RPMI7951 (cell line): Measurements from ENCODE around the gene SLC15A1. TPM values are rescaled to one million over a fixed set of nuclear protein-coding genes. Genes with fewer than 3 reads are reported as not detected.
"Not testable (repeated sequence)": the region's sequence is repeated elsewhere in the genome, so short reads cannot be mapped to it uniquely, and the experiment has no call there.

Experiments
- DNase-seq: peaks from one replicate; pipeline ENCODE4 v3.0.0-alpha.2; 2012; ENCODE audit warnings: low read depth
- total RNA-seq: library from RNA; depleted of rRNA; stranded (reverse); fragments of >200 nt; shearing (Covaris generic); gene quantifications from 2 replicates; pipeline ENCODE4 v1.2.3, GENCODE V29; 2014; rRNA removed

The SLC15A1 gene
- total RNA-seq, 1 experiment from 2014 or later = under 0.01 TPM

DNA sequence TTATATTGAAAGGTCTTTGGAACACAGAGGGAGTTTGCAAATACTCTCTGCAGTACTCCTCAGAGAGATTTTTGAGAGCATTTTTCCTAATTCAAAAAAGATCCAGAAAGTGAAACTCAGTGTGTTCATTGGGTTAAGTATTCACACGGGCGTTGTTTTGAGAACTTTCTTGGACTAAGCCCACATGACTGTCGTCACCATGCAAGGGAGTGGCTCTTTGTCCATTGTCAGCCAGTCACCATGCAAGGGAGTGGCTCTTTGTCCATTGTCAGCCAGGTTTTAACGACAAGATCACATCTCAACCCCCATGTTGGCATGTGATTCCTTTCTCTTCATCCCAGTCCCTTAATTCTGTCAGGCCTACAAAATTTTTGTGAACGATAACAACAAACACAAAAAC is 94.3 kb downstream of the SLC15A1 start:
- DNase-seq = peak; percentile 33

DNA sequence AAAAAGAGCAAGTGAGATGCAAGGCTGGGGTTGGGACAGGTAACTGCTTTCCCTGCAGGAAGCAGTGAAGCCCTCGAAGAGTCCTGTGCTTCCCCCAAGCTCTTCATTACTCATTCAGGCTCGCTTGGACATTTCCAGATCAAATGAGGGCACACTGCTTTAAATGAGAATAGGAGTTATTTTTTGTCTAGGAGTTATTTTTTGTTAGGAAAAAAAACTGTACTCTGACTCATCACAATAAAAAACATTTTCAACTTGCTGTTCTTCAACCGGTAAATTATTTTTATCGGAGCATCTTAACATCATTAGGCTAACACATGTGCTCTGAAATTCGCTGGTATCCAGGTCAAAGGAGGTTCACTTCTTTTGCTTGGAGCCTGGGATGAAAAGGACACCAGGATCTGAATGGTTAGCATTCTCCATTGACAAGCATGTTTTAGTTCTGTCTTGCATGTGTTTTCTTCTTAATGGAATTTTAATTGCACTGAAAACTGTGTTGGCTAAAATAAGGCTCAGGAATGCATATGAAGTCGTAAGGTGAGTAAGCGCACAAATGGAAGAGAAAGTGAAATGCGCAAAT is 94.9 kb downstream of the SLC15A1 start:
- DNase-seq = no peak

DNA sequence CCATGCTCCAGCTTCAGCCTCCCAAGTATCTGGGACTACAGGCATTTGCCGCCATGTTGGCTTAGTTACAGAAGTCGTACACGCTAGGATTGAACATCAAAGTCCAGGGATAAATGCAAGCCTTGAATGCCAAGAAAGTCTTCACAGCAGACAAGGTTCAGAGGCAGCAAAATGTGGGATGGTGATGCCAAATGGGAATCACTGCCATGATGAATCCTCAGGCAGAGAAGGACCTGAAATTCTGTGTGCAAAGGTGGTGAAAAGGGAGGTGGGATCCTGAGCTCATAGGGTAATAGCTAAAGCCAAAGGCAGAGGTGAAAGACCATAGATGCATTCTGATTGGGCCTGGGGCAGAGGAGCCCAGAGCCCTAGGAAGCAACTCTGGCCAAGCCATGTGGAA is 96.2 kb downstream of the SLC15A1 start:
- DNase-seq = no peak

DNA sequence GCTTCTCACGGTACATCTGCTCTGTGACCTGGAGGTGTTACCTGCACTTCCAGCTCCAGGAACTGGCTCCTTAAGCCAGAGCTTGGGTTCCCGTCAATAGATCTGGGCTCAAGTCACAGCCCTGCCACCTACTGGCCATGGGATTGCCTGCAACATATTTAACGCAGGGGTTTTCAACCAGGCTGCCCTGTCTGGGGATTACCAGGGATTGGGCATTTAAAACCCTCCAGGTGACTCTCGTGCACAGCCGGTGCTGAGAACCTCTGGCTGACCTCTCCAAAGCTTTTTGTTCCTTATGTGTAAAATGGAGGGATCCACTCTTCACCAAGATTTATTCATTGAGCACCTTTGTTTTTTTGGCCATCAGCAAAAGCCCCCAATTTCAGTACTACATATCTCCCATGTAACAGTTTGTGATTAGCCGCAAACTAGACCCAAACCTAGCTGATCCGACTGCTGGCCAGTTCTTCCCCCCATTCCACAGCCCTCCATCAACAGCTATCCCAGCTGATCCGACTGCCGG is 98.9 kb downstream of the SLC15A1 start:
- DNase-seq = peak; percentile 54

DNA sequence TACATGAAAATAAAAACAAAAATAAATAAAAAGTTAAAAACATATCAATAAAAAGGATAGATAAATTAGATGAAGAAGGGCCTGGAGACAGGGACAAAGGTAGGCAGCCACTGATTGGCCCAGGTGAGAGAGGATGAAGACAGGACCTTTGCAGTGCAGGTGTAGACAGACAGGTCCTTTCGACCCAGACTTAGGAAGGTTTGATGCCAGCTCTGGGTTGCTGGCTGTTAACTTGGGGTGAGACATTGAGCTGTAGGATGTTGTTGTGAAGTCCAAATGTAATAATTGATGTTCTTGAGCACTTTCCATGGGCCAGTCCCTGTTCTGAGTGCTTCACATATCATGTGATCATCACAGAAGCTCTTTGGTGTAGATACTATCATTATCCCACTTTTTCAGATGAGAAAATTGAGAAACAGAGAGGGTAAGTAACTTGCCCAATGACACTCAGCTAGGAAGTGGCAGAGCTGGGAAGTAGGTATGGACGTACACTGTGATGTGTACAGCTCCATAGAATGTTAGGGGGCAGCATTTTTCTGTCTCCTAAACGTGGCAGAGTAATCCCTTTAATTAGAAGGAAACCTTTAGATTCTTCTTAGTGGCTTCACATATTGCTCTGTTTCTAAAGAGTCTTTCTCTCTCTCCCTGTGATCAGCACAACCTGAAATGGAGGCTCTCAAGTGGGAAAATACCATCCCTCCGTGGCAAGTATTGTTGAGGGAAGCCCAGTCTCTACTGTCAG is 99.6 kb downstream of the SLC15A1 start:
- no peak for DNase-seq

DNA sequence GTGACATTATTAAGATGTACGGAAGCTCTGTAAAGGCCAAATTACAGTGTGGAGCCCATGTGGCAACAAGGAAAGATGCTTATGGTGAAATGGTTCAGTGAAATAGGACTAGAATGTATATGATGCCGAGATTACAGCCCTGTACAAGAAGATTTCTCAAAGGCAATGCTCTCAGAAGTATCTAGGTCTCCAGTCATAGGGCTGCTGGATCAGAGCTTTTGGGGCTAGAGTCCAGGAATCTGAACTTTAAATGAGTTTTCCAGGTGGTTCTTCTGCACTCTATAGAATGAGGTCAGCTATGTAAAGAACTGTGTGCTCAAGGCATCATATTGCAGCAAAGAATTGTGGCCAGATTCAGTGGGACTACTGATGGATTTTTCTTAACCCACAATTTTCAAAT is 100.2 kb downstream of the SLC15A1 start:
- DNase-seq = no peak

DNA sequence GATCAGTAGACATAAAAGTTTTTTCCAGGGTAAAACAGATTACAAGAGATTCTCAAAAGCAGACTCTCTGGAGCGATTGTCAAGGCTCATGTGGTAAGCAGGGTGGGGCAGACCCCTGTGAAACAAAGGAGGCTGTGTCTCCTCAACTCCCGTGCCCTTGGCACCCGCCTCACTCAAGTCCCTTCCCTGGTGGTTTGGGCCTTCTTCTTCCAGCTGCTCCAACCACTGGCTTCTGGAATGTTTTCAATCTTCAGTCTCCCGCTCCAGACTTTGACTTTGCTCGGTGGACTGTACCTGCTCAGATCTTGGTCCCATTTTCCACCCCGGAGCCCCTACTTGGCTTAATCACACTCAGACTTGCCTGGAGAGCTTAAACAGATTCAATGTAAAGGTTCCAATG is 100.7 kb downstream of the SLC15A1 start:
- peak; percentile 9 for DNase-seq

DNA sequence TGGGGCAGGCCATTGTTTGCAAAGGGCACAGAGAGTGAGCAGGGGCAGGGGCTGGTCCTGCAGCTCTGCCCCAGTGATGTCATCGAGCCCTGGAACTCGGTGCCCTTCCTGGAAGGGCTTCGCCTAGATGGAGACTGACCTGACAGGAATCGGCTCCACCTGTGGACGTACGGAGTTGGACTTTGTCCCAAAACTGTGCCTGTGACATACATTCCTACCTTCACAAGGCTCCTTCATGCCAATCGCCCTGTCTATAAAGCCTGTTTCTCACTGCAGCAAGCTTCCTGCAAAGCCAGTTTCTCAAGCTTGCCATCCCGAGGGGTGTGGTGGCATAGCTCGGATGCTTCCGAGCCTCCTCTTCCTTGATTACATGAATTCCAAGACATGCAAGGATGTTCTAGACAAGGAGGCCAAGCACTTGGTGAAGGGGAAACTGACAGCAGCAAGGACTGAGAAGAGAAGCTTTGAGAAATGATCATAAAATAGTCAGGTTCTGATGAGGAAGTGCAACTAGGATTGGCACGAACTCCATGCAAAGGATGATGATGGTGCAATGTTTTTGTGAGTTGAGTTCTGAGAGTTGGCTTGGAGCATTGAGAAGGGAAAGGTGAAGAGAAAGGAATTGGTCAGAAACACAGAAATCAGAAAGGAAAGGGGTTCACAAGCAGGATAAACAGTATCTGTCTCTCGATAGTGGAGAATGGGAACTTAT is 101.9 kb downstream of the SLC15A1 start:
- no peak for DNase-seq

DNA sequence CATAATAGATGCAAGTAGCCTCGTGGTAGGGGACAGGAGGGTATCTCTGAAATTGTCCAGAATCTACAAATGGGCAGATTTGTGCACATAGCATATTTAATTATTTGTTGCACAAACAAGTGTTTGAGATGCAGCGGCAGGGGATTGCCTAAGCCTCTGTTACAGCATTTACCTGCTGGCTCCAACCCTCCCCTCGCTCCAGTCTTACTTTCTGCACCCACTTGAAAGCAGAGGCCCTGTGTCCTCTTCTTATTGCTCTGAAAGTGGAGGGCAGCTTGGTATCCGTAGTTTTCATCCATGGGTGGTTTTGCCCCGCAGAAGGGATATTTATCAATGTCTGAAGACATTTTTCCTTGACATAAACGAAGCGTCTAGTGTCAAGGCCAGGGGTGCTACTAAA is 102.6 kb downstream of the SLC15A1 start:
- DNase-seq = no peak

DNA sequence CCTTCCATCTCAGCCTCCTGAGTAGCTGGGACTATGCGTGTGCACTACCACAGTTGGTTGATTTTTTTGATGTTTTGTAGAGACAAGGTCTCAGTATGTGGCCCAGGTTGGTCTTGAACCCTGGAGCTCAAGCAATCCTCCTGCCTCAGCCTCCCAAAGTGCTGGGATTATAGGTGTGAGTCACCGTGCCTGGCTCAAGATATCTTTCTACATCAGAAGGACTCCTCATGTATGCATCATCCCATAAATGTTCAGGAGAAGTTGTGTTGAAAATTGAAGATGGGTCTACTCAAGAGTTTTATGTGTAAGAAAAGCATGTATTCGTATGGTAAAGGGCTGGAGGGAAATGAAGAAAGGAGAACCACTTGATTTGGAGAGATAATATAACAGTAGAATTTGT is 103.8 kb downstream of the SLC15A1 start:
- no peak for DNase-seq

DNA sequence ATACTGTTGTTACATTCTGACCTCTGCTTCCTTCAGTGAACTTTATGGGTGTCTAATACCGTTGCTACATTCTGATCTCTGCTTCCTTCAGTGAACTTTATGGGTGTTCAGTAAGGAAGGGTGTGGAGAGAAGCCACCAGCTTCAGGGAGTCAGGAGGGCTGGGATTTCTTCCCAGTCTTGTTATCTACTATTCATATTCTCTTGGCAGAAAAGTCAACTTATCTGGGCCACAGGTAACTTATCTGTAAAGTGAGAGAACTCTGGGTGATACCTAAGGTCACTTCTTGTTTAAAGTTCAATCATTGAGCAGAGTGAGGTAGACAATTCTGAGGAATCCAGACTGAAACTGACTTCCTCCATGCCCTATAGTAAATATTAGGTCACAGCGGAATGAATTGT is 104.3 kb downstream of the SLC15A1 start:
- DNase-seq = no peak

DNA sequence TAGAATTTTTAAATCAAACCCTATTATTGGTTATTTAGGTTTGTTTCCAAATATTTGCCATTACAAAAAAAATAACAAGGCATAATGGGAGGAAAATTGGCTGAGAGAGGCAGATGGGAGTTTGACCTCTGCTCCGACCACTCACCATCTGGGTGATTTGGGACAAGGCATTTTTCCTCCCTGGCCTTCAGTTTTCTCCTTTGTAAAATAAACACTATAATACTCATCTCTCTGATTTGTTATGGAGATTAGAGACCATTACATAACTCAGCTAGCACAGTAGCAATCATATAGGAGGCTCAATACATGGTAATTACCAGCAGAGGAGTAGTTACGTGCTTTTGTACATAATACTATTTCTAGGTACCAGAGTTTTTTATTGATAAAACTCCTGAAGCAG is 105.4 kb downstream of the SLC15A1 start:
- no peak for DNase-seq

DNA sequence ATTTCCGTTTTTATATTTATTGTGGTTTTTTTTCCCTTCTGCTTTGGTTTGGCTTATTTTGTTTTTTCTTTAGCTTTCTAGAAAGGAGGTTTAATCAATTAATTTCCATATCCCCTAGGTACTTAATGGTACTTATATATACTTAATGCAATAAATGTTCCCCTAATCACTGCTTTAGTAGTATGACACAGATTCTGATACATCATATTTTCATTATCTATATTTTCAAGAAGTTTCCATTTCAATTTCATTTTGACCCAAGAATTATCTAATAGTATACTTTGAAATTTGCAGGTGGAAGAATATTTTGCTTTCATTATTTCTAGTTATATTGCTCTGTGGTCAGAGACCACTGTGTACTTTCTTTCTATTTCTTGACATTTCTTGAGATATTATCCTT is 109.0 kb downstream of the SLC15A1 start:
- no peak for DNase-seq

DNA sequence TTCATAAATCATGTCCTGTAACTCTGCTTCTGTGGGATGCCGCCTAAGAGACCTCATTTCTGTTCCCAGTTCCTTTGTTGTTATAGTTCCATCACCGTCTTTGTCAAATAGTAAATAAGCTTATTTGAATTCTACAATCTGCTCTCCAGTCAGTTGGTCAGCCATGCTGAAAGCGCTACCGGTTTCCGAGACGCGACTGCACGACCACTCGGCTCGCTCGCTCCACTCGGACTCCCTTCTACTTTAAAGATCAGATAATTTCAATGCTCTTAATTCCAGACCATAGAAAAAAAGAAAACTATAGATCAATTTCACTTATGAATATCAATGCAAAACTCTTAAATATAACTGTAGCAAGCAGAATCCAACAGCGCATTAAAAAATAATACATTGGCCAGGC is 111.4 kb downstream of the SLC15A1 start:
- no peak for DNase-seq

DNA sequence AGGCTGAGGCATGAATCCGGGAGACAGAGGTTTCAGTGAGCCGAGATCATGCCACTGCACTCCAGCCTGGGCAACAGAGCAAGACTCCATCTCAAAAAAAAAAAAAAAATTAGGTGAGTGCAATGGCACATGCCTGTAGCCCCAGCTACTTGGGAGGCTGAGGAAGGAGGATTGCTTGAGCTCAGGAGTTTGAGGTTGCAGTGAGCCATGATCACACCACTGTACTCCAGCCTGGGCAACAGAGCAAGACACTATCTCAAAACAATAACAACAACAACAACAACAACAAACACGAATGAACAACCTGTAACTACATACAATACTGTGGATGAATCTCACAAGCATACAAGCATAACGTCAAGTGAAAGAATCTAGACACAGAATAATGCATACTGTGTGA is 112.7 kb downstream of the SLC15A1 start:
- DNase-seq = not testable (repeated sequence)

DNA sequence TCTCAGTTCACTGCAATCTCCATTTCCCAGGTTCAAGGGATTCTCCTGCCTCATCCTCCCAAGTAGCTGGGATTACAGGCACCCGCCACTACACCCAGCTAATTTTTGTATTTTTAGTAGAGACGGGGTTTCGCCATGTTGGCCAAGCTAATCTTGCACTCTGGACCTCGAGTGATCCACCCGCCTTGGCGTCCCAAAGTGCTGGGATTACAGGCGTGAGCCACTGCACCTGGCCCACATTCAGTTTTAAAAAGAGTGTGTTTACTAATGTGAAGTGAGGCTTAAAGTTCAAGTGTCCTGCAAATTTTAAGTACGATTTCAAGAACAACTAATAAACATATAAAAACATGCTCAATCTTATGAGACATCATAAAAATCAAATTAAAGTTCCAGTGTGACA is 114.1 kb downstream of the SLC15A1 start:
- DNase-seq = not testable (repeated sequence)

Other genes with a start within 250 kb of the SLC15A1 start
- gene STK24, start 175.6 kb downstream of the SLC15A1 start, total RNA-seq = 74.9 and 92.5 TPM in 2 replicates
- 34.2 and 36.9 TPM in 2 replicates for gene DOCK9, start 225.4 kb upstream of the SLC15A1 start, total RNA-seq